HG02973 (cell line): ENCODE data around the gene HOXD1.

Source experiments
- ATAC-seq: cut with Tn5 transposase; IDR thresholded peaks from one replicate; pipeline ENCODE4 v1.9.1; 2021; ENCODE audit warnings: moderate library complexity; ENCODE audit not compliant: unreplicated experiment

The HOXD1 gene

GRCh38 chr2:176178757-176179295 is 9.6 kb upstream of the HOXD1 start:
- no peak for ATAC-seq

- ATAC-seq = no peak
These were observed 6.9 kb upstream of the HOXD1 start for GRCh38 chr2:176181551-176181950.

DNA sequence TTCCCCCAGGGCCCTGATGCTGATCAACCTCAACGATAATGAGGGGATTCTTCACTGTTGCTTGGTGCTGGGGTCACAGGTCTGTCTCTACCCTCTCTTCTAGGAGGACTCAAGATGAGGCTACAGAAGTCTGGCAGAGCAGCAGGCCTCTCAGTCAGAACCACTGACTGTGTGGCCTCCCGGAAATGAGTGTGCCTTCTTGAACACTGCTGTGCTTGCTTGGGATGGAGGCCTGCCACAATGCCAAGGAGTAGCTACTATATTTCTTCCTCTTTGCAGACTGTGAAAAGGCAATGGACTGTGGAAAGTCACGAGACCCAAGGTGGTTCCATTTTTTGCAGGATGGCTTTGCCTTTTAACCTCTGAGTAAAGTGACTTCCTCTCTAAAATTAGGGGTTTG is 5.8 kb upstream of the HOXD1 start:
- ATAC-seq = no peak

DNA sequence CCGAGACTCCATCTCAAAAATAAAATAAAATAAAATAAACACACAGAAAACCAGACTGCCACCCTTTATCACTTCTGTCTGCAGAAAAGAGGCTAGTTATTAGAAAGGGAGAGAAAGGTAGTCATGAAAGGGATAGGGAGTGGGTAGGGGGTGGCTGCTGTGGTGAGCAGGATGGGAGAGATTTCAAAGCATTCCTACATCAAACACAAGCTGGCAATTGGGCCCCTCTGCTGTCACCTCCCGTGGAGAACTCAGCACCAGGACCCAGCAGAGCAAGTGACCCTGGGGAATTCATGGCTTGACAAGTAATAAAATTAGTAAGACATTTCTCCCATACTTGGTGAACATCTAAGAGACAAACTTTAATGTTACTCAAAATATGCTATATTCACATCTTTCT is 3.7 kb upstream of the HOXD1 start:
- ATAC-seq = no peak

- no peak for ATAC-seq
These were observed 2.4 kb upstream of the HOXD1 start for GRCh38 chr2:176186024-176186423.

GRCh38 chr2:176187200-176187898 is 1.1 kb upstream of the HOXD1 start:
- ATAC-seq = no peak

- no peak for ATAC-seq
These were observed 559 bp downstream of the HOXD1 start for GRCh38 chr2:176188774-176189680.

GRCh38 chr2:176189681-176190641 is 1.5 kb downstream of the HOXD1 start:
- ATAC-seq = no peak

DNA sequence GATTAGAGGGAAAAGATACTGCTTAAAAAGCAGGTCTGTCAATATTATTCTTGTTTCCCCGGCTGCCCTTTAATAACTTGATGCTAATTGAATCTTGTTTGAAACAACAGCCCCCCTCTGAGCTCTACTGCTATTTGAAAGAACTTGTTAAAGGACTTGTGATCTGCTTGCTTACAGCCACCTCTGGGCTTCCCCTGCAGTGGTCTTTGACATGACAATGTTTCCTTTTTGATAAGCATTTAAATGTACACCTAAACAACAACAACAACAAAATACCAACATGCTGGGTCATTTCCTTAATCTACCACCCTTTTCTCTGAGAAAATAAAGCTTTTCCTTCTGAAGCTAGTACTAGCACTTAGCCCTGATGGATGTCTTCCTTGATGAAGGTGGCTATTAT is 3.9 kb downstream of the HOXD1 start:
- ATAC-seq = no peak

DNA sequence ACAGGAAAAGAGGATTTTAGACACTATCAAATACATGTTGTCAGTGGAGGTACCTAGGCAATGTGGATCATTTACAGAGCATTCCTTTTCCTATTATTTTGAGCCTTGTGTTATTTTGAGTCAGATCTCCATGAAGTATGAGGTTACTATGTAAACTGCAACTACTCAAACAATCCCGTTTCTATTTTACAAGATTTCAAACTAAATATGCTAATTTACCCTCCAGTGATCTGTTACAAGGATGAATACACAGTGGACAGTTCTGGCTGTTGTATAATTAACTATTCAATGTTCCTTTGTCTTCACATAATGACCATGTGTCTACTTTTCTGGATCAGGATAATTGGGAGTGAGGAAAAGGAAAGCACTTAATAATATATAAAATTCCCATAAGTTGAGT is 4.6 kb downstream of the HOXD1 start:
- no peak for ATAC-seq

DNA sequence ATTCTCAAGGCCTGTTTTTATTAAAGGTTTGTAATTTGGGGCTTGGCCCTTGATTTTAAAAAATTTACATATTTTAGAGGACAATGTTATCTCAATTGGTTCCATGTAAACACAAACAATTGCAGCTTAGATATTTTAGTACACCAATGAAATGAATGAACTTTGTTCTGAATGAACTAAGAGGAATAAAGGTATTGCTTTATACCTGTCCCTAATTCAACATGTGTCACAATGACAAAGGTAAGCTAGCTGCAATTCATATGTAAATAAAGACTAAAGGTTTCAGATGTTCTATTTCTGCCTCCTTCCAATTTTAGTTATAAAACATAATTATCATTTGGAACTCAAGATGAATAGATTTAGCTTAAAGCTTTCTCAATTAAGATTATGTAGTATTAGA is 11.4 kb downstream of the HOXD1 start:
- no peak for ATAC-seq

DNA sequence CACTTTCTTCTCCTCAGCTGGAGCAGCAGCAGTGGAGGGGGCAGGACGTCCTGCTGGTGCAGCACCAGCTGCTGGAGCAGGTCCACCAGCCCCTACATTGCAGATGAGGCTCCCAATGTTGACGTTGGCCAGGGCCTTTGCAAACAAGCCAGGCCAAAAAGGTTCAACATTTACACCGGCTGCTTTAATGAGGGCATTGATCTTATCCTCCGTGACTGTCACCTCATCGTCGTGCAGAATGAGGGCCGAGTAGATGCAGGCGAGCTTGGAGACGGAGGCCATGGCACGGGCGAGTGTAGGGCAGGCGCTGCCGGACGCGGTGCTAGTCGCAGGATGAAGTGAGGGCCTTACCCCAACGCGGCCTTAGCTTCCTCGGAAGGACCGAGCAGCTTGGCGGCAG is 12.5 kb downstream of the HOXD1 start:
- no peak for ATAC-seq

- no peak for ATAC-seq
These were observed 14.0 kb downstream of the HOXD1 start for GRCh38 chr2:176202491-176202890.

GRCh38 chr2:176205126-176205525 is 16.7 kb downstream of the HOXD1 start:
- ATAC-seq = no peak

DNA sequence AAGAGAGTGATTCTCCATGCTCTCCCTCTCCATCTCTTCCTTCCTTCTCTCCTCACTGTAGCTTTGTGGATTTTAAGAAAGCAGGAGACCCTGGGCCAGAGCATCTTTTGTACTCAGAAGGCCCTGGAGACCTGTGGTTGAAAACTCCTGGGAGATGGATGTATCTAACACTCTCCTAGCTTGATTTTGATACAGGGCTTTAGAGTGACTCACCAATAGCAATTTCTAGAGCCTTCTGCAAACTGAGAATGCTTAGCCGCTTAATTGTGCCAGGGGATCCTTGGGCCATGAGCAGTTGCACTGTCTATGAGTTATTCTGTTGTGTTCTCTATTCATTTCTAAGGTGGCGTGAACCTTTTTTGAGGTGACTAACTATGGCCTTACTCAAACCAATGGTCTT is 17.7 kb downstream of the HOXD1 start:
- ATAC-seq = no peak

DNA sequence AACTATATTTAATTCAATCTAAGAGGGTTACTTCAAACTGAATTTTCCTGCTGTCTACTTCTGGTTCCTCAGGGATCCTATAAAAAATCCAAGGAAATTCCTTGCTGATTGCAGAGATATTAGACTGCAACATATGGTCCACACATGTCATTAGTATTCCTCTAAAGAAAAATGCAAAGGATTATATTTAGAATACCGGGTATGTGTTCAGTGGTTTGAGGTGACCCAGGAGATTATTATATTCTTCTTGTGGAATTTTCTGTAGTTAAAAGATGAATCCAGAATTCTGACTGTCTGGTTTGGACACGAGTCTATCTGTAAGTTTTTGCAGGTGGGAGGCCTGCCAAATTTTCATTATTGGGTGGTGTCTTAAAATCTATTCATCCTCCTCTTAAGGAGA is 18.2 kb downstream of the HOXD1 start:
- ATAC-seq = no peak

DNA sequence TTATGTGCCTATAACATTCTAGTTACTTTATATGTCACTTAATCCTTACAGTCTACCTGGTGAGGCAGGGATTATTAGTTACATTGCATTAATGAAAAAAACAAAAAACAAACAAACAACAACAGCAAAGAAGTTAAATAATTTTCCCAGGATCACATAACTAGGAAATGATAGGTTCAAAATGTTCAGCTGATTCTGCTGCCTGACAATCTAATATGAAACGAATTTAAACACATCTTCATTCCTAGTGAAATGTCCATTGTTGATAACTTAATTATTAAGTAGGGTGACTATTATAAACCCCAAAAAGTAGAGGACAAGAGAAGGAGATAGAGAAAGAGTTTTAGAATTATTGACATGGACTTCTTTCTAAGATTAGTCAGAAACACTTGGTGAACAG is 22.6 kb downstream of the HOXD1 start:
- ATAC-seq = no peak

- no peak for ATAC-seq
These were observed 23.8 kb downstream of the HOXD1 start for GRCh38 chr2:176212276-176212675.

GRCh38 chr2:176213406-176213805 is 24.9 kb downstream of the HOXD1 start:
- no peak for ATAC-seq

- no peak for ATAC-seq
These were observed 39.4 kb downstream of the HOXD1 start for GRCh38 chr2:176227874-176228273.

- ATAC-seq = no peak
These were observed 45.7 kb downstream of the HOXD1 start for GRCh38 chr2:176234156-176234555.
